B cell (primary cell): ENCODE results near the gene LIN9. TPM values are rescaled to one million over a fixed set of nuclear protein-coding genes. Genes with fewer than 3 reads are reported as not detected.

ENCODE experiments used
- ATAC-seq: fragments of 200-7000 bp; cut with Tn5 transposase; one replicate; pipeline ENCODE4 v1.10.0; 2021; ENCODE audit warnings: low read depth, mild to moderate bottlenecking, moderate number of reproducible peaks, moderate library complexity
- CTCF ChIA-PET: fragments of 350-600 bp; sonication (Branson Sonifier 250); formaldehyde crosslinking; loops from one replicate; lab custom pipeline; 2021; ENCODE audit warnings: antibody characterized with exemption, inconsistent platforms; lab: Charles Lee
- POLR2A ChIA-PET: fragments of 350-600 bp; sonication (Branson Sonifier 250); formaldehyde crosslinking; loops from one replicate; lab custom pipeline; 2021; ENCODE audit warnings: antibody characterized with exemption; lab: Charles Lee
- DNase-seq: peaks from one replicate; pipeline ENCODE4 v3.0.0; 2013
- H2AFZ ChIP-seq: 2 replicates; pipeline ENCODE4 v1.6.1; 2012; ENCODE audit warnings: mild to moderate bottlenecking, low read depth, low read length; ENCODE audit not compliant: insufficient read depth, poor library complexity, severe bottlenecking
- H3K27ac ChIP-seq, 2 donors: 1 replicate in 1 of 2; 2 replicates in 1 of 2; pipeline ENCODE4 v1.5.1; 2012 to 2013; ENCODE audit warnings: low read length in 2 of 2, mild to moderate bottlenecking in 2 of 2, moderate library complexity in 1 of 2
- H3K27me3 ChIP-seq, 4 experiments: fragments of 200-600 bp in 1 of 4; sonication (generic) in 1 of 4; replicated peaks in 1 of 4; 1 replicate in 2 of 4; 2 replicates in 2 of 4; pipeline versions ENCODE4 v1.6.1 to v1.7.0; 2013 to 2016; ENCODE audit warnings: low read length in 3 of 4, mild to moderate bottlenecking in 2 of 4, mixed read lengths in 1 of 4, moderate library complexity in 1 of 4; ENCODE audit not compliant: insufficient read depth in 4 of 4, control insufficient read depth in 3 of 4; ENCODE audit errors: control extremely low read depth in 1 of 4
- H3K36me3 ChIP-seq, 2 experiments: replicated peaks in 1 of 2; 1 replicate in 1 of 2; 2 replicates in 1 of 2; pipeline versions ENCODE4 v1.6.1 to v1.7.1; 2013; ENCODE audit warnings: low read length in 1 of 2; ENCODE audit not compliant: insufficient read depth in 2 of 2, control insufficient read depth in 1 of 2; ENCODE audit errors: control extremely low read depth in 1 of 2, extremely low read depth in 1 of 2
- H3K4me1 ChIP-seq, 2 donors: fragments of 200-600 bp in 1 of 2; sonication (generic) in 1 of 2; 1 replicate in 1 of 2; 2 replicates in 1 of 2; pipeline versions ENCODE4 v1.5.1 to v1.6.1; 2013 to 2017; ENCODE audit warnings: low read length in 2 of 2; ENCODE audit not compliant: control insufficient read depth in 2 of 2, insufficient read depth in 2 of 2
- H3K4me2 ChIP-seq: replicated peaks from 2 replicates; pipeline ENCODE3; 2012; ENCODE audit warnings: mild to moderate bottlenecking, low read depth, low read length; ENCODE audit not compliant: poor library complexity, severe bottlenecking
- H3K4me3 ChIP-seq, 5 experiments: fragments of 200-600 bp in 1 of 5; sonication (generic) in 1 of 5; 1 replicate in 3 of 5; 2 replicates in 2 of 5; pipeline versions ENCODE4 v1.5.1 to v1.7.0; 2011 to 2016; ENCODE audit warnings: low read length in 4 of 5, mild to moderate bottlenecking in 4 of 5, low read depth in 2 of 5, control low read depth in 1 of 5, moderate library complexity in 1 of 5; ENCODE audit not compliant: insufficient read depth in 1 of 5; ENCODE audit errors: control extremely low read depth in 1 of 5, extremely low read depth in 1 of 5
- H3K79me2 ChIP-seq: fragments of 200-600 bp; sonication (generic); one replicate; pipeline ENCODE4 v1.6.0; 2016; ENCODE audit warnings: low read length; ENCODE audit not compliant: control insufficient read depth, insufficient read depth
- H3K9ac ChIP-seq: fragments of 200-600 bp; sonication (generic); 2 replicates; pipeline ENCODE4 v1.6.1; 2017; ENCODE audit warnings: mild to moderate bottlenecking, low read length, moderate library complexity
- H3K9me3 ChIP-seq, 3 donors: one replicate each; pipeline versions ENCODE4 v1.6.1 to v1.7.1; 2013; ENCODE audit warnings: low read length in 2 of 3; ENCODE audit not compliant: control insufficient read depth in 2 of 3, insufficient read depth in 1 of 3; ENCODE audit errors: control extremely low read depth in 1 of 3
- H4K20me1 ChIP-seq: 2 replicates; pipeline ENCODE4 v1.6.0; 2012; ENCODE audit warnings: mild to moderate bottlenecking, low read length; ENCODE audit not compliant: insufficient read depth, control insufficient read depth, poor library complexity, severe bottlenecking
- H3K27ac Mint-ChIP-seq: one replicate; pipeline ENCODE4 v1.8.0; 2021; ENCODE audit warnings: mixed read lengths
- H3K27me3 Mint-ChIP-seq: one replicate; pipeline ENCODE4 v1.8.0; 2021; ENCODE audit warnings: mixed read lengths
- H3K4me1 Mint-ChIP-seq: one replicate; pipeline ENCODE4 v1.8.0; 2021; ENCODE audit warnings: mixed read lengths
- H3K4me3 Mint-ChIP-seq: one replicate; pipeline ENCODE4 v1.8.0; 2021; ENCODE audit warnings: mixed read lengths
- H3K9me3 Mint-ChIP-seq: one replicate; pipeline ENCODE4 v1.8.0; 2022; ENCODE audit warnings: mixed read lengths; ENCODE audit not compliant: insufficient read depth
- CTCF ChIP-seq: fragments of 200-600 bp; IDR thresholded peaks from one replicate; pipeline ENCODE4 v1.8.0; 2022; ENCODE audit warnings: antibody characterized with exemption, mild to moderate bottlenecking
- EZH2 ChIP-seq: IDR thresholded peaks from 2 replicates; pipeline ENCODE4 v1.6.1; 2012; ENCODE audit warnings: borderline replicate concordance, low read depth, mild to moderate bottlenecking, moderate library complexity, low read length; ENCODE audit not compliant: insufficient read depth, poor library complexity, severe bottlenecking
- WGBS: methylation state at CpG from one replicate; pipeline ENCODE4 v1.1.5; 2013; ENCODE audit warnings: missing lambda C conversion rate; ENCODE audit not compliant: insufficient coverage; 5-methylcytosine and 5-hydroxymethylcytosine counted together
- intact Hi-C: fragments of 100-400 bp; cut with micrococcal nuclease; formaldehyde crosslinking; loops from one replicate; pipeline ENCODE4 v1.10.0; 2022
- polyA plus RNA-seq: library from polyadenylated mRNA; depleted of rRNA; stranded (reverse); fragments of >200 nt; gene quantifications from 2 replicates; pipeline ENCODE4 v1.2.3, GENCODE V29; 2012
- total RNA-seq, 2 donors: library from RNA; stranded (reverse); fragments of 120-200 nt in 1 of 2; gene quantifications; 1 replicate in 1 of 2; 2 replicates in 1 of 2; pipeline versions ENCODE4 v1.2.3 to v1.2.4, GENCODE V29; 2013 to 2022

LIN9 gene
- total and polyA plus RNA-seq, 2 donors (not counting 1 experiment from before 2014, with no cell fraction given), result 1.7 to 6.7 TPM

- TF ChIP-seq EZH2, result no peak
- TF ChIP-seq CTCF, result no peak
- H3K9me3 Mint-ChIP-seq, result no peaks in the 10 kb centered on the region
- Histone ChIP-seq H4K20me1 (no peaks in the 10 kb centered on the region), H2AFZ (peak overlapping the region; percentile 16), H3K79me2 (no peaks in the 10 kb centered on the region), H3K36me3 (no peaks in the 10 kb centered on the region), H3K4me2 (no peak overlapping the region), H3K27ac (no peak overlapping the region), H3K9ac (no peak overlapping the region), H3K4me1 (peaks cover 10 to 12% of the 10 kb centered on the region in 2 donors), H3K9me3 (no peaks in the 10 kb centered on the region), H3K4me3 (no peak overlapping the region), H3K27me3 (no peaks in the 10 kb centered on the region)
- intact Hi-C loops, result no loop called here
- no peak overlapping the region for H3K4me3 Mint-ChIP-seq
- ChIA-PET POLR2A (interaction anchor here (0.6 to 1.0 kb wide), 2 partner anchors 53 to 77 kb away, joined by 3 to 8 read pairs; no protein-coding TSS in a partner anchor), CTCF (interaction anchor here (0.8 to 12.0 kb wide), 3 partner anchors 77 to 901 kb away, joined by 3 to 402 read pairs (median 10); no protein-coding TSS in a partner anchor)
- H3K27me3 Mint-ChIP-seq, result peaks cover 3% of the 10 kb centered on the region
- H3K27ac Mint-ChIP-seq, result no peak overlapping the region
- DNase-seq (no peak), ATAC-seq (no peak)
- H3K4me1 Mint-ChIP-seq, result peaks cover 19% of the 10 kb centered on the region
- 100% methylated on average over 2 of the region's 3 CpGs for WGBS
Measured at GRCh38 chr1:226202246-226202645, 106.7 kb downstream of the LIN9 start.

- Histone ChIP-seq H3K4me2 (no peak overlapping the region), H3K9ac (no peak overlapping the region), H3K27me3 (no peaks in the 10 kb centered on the region), H3K9me3 (no peaks in the 10 kb centered on the region), H3K4me1 (peaks cover 13 to 17% of the 10 kb centered on the region in 2 donors), H3K4me3 (no peak overlapping the region), H3K79me2 (no peaks in the 10 kb centered on the region), H3K27ac (no peak overlapping the region), H3K36me3 (no peaks in the 10 kb centered on the region), H4K20me1 (no peaks in the 10 kb centered on the region), H2AFZ (no peak overlapping the region)
- intact Hi-C loops, result loop anchor here (1.0 kb wide), 1 partner anchor 132 kb away; no protein-coding TSS in a partner anchor
- ChIA-PET CTCF (interaction anchor here (0.6 to 12.0 kb wide), 9 partner anchors 19 to 430 kb away, joined by 3 to 402 read pairs (median 4); no protein-coding TSS in a partner anchor), POLR2A (interaction anchor here (0.6 to 1.1 kb wide), 6 partner anchors 17 to 234 kb away, joined by 3 to 10 read pairs (median 4); no protein-coding TSS in a partner anchor)
- WGBS, result no CpG with 5 or more reads among the region's 5 CpGs
- no peak for ATAC-seq
- peaks cover 23% of the 10 kb centered on the region for H3K4me1 Mint-ChIP-seq
- no peaks in the 10 kb centered on the region for H3K9me3 Mint-ChIP-seq
- peaks cover 3% of the 10 kb centered on the region for H3K27me3 Mint-ChIP-seq
- DNase-seq, result no peak
- H3K4me3 Mint-ChIP-seq, result no peak overlapping the region
- peak; percentile 22 for TF ChIP-seq CTCF
- TF ChIP-seq EZH2, result no peak
- H3K27ac Mint-ChIP-seq, result peak overlapping the region; percentile 32
Measured at GRCh38 chr1:226201029-226201593, 107.9 kb downstream of the LIN9 start.
